MCF 10A (cell line): ENCODE data around the gene TMEM220. TPM values are rescaled to one million over a fixed set of nuclear protein-coding genes. Genes with fewer than 3 reads are reported as not detected.

ENCODE experiments used
- BruUV-seq: library from RNA; stranded (reverse); fragments of 400-500 nt; replicated peaks from 2 replicates; lab custom pipeline; 2021; lab: Mats Ljungman, UMichigan
- CTCF ChIA-PET: fragments of 300-600 bp; sonication (Branson Sonifier 250); formaldehyde crosslinking; extraction: SDS; loops from one replicate; lab custom pipeline; 2021; ENCODE audit warnings: antibody characterized with exemption, inconsistent platforms; lab: Yijun Ruan, JAX
- POLR2A ChIA-PET: fragments of 300-600, 350-650 bp; sonication (Branson Sonifier 250); formaldehyde crosslinking; extraction: SDS; loops from one replicate; lab custom pipeline; 2020; ENCODE audit warnings: antibody characterized with exemption, inconsistent platforms; lab: Yijun Ruan, JAX
- DNase-seq: peaks from one replicate; pipeline ENCODE4 v3.0.0-alpha.2; 2018; ENCODE audit not compliant: unreplicated experiment
- H3K27ac Mint-ChIP-seq: one replicate; pipeline ENCODE4 v1.8.0; 2022; ENCODE audit warnings: mild to moderate bottlenecking, low read depth, mixed read lengths; ENCODE audit not compliant: unreplicated experiment
- H3K27me3 Mint-ChIP-seq: one replicate; pipeline ENCODE4 v1.8.0; 2022; ENCODE audit warnings: mixed read lengths; ENCODE audit not compliant: insufficient read depth, unreplicated experiment
- H3K36me3 Mint-ChIP-seq: one replicate; pipeline ENCODE4 v1.8.0; 2022; ENCODE audit warnings: mild to moderate bottlenecking, moderate library complexity, mixed read lengths; ENCODE audit not compliant: insufficient read depth, unreplicated experiment
- H3K4me1 Mint-ChIP-seq: one replicate; pipeline ENCODE4 v1.8.0; 2022; ENCODE audit warnings: mixed read lengths; ENCODE audit not compliant: insufficient read depth, unreplicated experiment
- H3K4me3 Mint-ChIP-seq: one replicate; pipeline ENCODE4 v1.8.0; 2022; ENCODE audit warnings: mild to moderate bottlenecking, moderate library complexity, mixed read lengths; ENCODE audit not compliant: unreplicated experiment
- H3K9me3 Mint-ChIP-seq: one replicate; pipeline ENCODE4 v1.8.0; 2022; ENCODE audit warnings: mixed read lengths; ENCODE audit not compliant: unreplicated experiment
- intact Hi-C: fragments of 100-400 bp; cut with micrococcal nuclease; formaldehyde crosslinking; loops from 2 replicates; pipeline ENCODE4 v1.14.1; 2022
- total RNA-seq: library from RNA; stranded (reverse); gene quantifications from 2 replicates; pipeline ENCODE4 v1.2.3, GENCODE V29; 2022
- TF ChIP-seq, protein P1 (sequence below): fragments of 200-600 bp; IDR thresholded peaks from one replicate; pipeline ENCODE4 v1.8.0; 2022; ENCODE audit warnings: antibody characterized with exemption, mild to moderate bottlenecking; ENCODE audit not compliant: unreplicated experiment

TMEM220 gene
- total RNA-seq, 1 experiment from 2014 or later: 1.1 TPM

DNA sequence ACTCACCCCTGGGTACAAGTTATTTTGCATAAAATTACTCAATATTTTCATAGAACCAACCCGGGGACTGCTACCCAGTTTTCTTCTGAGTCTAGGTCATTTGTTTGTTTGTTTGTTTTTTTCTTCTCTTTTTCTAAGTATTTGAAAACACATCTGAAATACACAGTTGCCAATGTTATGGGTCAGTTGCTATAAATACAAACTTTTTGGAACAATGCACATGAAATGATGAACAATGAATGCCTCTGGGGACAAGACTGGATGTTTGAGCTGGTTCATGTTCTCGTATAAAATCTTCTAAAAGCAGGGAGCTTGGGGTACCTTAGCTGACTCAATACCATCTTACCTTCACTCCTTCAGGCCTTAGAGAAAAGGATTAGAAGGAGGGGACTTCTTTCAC is 43.6 kb upstream of the TMEM220 start:
- Mint-ChIP-seq H3K36me3 (no peaks in the 10 kb centered on the region), H3K27me3 (peaks cover 2% of the 10 kb centered on the region), H3K27ac (no peak overlapping the region), H3K9me3 (peaks cover 8% of the 10 kb centered on the region), H3K4me3 (no peak overlapping the region), H3K4me1 (no peaks in the 10 kb centered on the region)
- BruUV-seq: no TSS peak
- TF ChIP-seq, protein P1, sequence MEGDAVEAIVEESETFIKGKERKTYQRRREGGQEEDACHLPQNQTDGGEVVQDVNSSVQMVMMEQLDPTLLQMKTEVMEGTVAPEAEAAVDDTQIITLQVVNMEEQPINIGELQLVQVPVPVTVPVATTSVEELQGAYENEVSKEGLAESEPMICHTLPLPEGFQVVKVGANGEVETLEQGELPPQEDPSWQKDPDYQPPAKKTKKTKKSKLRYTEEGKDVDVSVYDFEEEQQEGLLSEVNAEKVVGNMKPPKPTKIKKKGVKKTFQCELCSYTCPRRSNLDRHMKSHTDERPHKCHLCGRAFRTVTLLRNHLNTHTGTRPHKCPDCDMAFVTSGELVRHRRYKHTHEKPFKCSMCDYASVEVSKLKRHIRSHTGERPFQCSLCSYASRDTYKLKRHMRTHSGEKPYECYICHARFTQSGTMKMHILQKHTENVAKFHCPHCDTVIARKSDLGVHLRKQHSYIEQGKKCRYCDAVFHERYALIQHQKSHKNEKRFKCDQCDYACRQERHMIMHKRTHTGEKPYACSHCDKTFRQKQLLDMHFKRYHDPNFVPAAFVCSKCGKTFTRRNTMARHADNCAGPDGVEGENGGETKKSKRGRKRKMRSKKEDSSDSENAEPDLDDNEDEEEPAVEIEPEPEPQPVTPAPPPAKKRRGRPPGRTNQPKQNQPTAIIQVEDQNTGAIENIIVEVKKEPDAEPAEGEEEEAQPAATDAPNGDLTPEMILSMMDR: no peak
- ChIA-PET CTCF (interaction anchor here (0.6 to 2.4 kb wide), 18 partner anchors 9 to 939 kb away, joined by 3 to 9 read pairs (median 4); no protein-coding TSS in a partner anchor), POLR2A (no interaction called here)
- no peak for DNase-seq
- intact Hi-C loops: loop anchor here (2.0 kb wide), 1 partner anchor 71 kb away; no protein-coding TSS in a partner anchor

DNA sequence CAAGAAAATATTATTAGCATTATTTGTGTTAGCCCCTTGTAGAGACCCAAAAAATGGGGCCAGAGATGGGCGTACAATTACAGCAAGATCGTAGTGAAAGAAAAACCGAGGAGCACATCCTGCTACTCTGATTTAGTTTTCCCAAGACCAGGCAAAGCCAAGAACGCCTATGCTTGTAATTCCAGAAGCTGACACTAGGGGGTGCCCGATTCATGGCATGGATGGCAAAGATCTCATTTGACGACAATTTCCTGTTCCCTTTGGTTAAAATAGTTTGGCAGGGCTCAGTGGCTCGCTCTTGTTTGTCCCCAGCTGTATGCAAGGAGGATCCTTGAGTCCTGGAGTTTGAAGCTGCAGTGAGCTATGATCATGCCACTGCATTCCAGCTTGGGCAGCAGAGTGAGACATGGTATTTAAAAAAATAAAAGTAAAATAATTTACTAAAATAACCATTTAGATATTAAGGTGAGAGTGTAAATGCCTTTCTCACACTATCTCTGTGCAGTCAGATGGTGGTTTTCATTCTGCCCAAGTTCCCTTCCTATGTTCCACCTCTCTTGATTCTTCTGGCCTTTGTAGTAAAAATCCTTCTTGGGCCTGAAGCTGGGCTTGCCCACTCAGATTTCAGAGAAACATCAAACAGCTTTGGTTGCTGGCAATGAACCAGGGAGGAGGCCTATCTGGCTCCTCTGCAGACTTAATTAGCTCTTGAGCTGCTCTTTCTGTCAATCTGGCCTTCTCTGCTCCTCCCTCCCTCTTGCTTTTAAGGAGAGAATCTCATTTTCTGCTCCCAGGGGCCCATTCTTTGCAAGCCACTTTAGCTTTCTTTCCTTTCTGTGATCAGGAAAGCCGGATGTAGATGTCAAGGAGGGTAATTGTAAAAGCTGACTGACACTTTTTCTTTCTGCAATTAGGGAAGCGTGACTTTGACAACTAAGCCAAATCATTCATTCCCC is 42.9 kb upstream of the TMEM220 start:
- TF ChIP-seq, protein P1: peak; percentile 85
- no peak overlapping the region for H3K4me3 Mint-ChIP-seq
- ChIA-PET CTCF (interaction anchor here (0.6 to 2.4 kb wide), 20 partner anchors 9 to 1057 kb away, joined by 3 to 9 read pairs (median 4); no protein-coding TSS in a partner anchor), POLR2A (interaction anchor here (0.6 kb wide), 1 partner anchor 39 kb away, joined by 3 read pairs; no protein-coding TSS in a partner anchor)
- no peak overlapping the region for H3K27ac Mint-ChIP-seq
- H3K27me3 Mint-ChIP-seq: no peaks in the 10 kb centered on the region
- no peaks in the 10 kb centered on the region for H3K4me1 Mint-ChIP-seq
- peak; percentile 48 for DNase-seq
- H3K36me3 Mint-ChIP-seq: no peaks in the 10 kb centered on the region
- BruUV-seq: no TSS peak
- H3K9me3 Mint-ChIP-seq: peaks cover 8% of the 10 kb centered on the region
- intact Hi-C loops: loop anchor here (2.0 kb wide), 1 partner anchor 72 kb away; no protein-coding TSS in a partner anchor

DNA sequence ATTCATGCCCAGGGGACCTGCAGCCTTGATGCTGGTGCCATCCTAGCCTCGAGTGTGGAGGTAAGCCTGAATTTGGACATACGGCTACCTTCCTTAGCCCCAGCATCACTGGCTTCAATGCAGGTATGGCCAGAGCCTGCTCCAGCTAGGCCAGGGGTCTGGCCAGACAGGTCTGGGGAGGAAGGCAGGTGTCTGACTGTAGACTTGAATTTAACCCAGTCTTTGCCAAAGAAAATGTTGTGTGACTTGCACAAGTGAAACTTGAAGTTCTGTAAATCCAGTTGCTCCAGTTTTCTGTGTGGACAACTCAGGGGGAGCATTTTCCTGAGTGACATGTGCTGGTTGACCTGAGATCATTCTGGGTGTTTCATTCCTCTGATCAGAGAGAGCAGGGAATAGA is 41.3 kb upstream of the TMEM220 start:
- H3K4me3 Mint-ChIP-seq: no peak overlapping the region
- TF ChIP-seq, protein P1: no peak
- no peaks in the 10 kb centered on the region for H3K36me3 Mint-ChIP-seq
- ChIA-PET POLR2A (no interaction called here), CTCF (interaction anchor here (0.6 to 1.9 kb wide), 4 partner anchors 20 to 1167 kb away, joined by 3 to 7 read pairs (median 4); no protein-coding TSS in a partner anchor)
- no peaks in the 10 kb centered on the region for H3K27me3 Mint-ChIP-seq
- BruUV-seq: no TSS peak
- H3K27ac Mint-ChIP-seq: no peak overlapping the region
- H3K9me3 Mint-ChIP-seq: peaks cover 8% of the 10 kb centered on the region
- no peaks in the 10 kb centered on the region for H3K4me1 Mint-ChIP-seq
- intact Hi-C loops: no loop called here
- no peak for DNase-seq

DNA sequence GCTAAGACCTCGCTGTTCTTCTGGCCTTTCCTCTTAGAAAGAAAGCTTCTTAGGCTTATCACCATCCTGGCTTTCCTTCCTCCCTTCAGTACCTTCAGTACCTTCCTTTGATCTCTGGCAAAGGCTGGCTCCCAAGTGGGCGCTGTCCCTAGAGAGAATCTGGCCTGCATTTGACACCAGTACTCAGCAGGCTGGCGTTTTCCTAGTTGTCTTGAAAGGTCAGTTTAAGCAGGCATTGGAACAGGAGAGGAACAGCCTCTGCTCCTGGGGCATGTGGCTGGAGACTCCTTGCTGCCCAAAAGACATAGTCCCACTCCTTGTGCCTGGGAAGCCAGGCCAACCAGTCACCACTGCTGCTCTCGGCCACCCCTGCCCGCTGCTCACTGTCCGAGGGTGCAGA is 40.0 kb upstream of the TMEM220 start:
- TF ChIP-seq, protein P1: no peak
- Mint-ChIP-seq H3K36me3 (no peaks in the 10 kb centered on the region), H3K27me3 (no peaks in the 10 kb centered on the region), H3K9me3 (peaks cover 8% of the 10 kb centered on the region), H3K27ac (no peak overlapping the region), H3K4me3 (no peak overlapping the region), H3K4me1 (no peaks in the 10 kb centered on the region)
- ChIA-PET POLR2A (no interaction called here), CTCF (interaction anchor here (0.7 kb wide), 1 partner anchor 32 kb away, joined by 4 read pairs; no protein-coding TSS in a partner anchor)
- BruUV-seq: no TSS peak
- intact Hi-C loops: no loop called here
- DNase-seq: no peak
